ENCODE results near the gene PPP1R37.

Gene PPP1R37

DNA sequence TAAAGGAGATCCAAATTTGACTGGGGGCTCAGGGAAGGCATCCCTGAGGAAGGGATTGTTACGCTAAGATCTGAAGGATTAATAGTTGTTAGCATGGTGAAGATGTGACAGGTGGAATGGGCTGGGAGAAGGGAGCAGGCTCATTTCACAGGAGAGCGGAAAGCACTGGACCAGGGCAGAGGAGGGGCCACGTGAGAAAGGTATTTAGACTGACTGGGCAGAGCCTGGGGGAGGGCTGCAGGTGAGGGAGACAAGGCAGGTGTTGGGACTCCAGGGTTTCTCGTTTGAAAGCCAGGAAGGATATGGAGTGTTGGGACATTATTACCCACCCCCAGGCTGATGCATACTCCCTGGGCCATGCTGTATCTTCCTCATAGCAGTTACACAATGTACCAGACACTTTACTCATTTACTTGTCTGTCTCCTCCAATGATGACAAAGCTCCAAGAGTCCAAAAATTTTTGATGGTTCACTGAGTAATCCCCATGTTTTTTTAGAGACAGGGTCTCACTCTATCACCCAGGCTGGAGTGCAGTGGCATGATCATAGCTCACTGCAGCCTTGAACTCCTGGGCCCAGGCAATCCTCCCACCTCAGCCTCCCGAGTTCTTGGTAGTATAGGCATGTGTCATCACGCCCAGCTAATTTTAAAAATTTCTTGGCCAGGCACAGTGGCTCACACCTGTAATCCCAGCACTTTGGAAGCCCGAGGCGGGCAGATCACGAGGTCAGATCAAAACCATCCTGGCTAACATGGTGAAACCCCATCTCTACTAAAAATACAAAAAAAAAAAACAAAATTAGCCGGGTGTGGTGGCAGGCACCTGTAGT lies 82.8 kb downstream of the PPP1R37 start:
- no peak for DNase-seq

- no peak for DNase-seq
Observed at GRCh38 chr19:45177817-45178261, 84.9 kb downstream of the PPP1R37 start, which contains the start of gene TRAPPC6A. TRAPPC6A (minus strand) TSS chr19:45178237; CDS start chr19:45178218, 19 bp downstream.

- peak; percentile 100 for DNase-seq
Observed at GRCh38 chr19:45178262-45179071, 85.5 kb downstream of the PPP1R37 start, which contains the start of gene BLOC1S3. BLOC1S3 (plus strand) TSS chr19:45178784; CDS start chr19:45179297, 513 bp downstream.

GRCh38 chr19:45179072-45179891 lies 86.3 kb downstream of the PPP1R37 start:
- DNase-seq, result no peak

GRCh38 chr19:45179892-45180370 lies 87.0 kb downstream of the PPP1R37 start:
- DNase-seq, result no peak

DNA sequence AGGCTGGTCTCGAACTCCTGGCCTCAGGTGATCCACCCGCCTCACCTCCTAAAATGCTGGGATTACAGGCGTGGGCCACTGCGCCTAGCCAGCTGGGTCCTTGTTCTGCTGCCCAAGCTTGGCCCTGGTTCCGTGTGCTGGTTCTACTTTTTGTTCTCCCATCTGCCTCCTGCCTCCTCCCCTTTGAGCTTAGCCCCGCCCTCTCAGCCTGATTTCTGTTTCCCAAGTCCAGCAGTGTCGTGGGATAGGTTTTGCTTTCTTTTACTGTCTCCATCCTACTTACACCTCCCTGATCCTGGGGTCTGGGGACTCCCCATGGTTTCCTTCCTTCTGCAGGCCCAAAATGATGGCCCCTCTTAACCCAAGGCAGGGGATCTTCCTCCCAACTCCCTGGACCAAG lies 88.0 kb downstream of the PPP1R37 start:
- no peak for DNase-seq

GRCh38 chr19:45182758-45183157 lies 89.8 kb downstream of the PPP1R37 start:
- no peak for DNase-seq

- DNase-seq, result no peak
Observed at GRCh38 chr19:45184115-45184514, 91.1 kb downstream of the PPP1R37 start.

DNA sequence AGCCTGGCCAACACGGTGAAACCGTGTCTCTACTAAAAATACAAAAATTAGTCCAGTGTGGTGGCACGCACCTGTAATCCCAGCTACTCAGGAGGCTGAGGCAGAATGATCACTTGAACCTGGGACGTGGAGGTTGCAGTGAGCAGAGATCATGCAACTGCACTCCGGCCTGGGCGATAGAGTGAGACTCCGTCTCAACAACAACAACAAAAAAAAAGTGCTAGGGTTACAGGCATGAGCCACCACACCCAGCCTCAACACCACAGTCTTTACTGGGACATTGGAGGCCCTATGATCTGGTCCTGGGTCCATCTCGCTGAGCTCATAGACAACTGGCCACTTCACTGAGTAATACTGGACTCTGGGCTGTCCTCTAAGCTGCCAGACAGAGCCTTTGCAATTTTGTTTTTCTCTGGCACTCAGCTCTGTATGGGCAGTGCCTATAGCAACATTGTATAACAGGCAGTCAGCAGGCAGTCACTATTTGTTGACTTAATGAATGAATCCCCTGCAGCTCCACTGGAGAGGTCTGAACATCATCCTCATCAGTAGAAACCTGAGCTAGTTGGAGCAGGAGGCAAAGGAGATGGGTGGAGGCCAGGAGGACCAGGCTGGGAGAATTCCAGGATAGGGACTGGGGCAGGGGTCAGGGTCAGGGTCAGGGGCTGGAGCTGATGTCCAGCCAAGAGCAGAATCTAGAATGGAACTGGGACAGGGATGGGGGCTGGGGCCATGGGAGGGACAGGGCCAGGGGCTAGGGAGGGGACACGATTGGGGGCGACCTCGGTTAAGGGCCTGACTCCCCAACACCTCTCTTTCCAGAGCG lies 93.7 kb downstream of the PPP1R37 start:
- DNase-seq, result no peak

DNA sequence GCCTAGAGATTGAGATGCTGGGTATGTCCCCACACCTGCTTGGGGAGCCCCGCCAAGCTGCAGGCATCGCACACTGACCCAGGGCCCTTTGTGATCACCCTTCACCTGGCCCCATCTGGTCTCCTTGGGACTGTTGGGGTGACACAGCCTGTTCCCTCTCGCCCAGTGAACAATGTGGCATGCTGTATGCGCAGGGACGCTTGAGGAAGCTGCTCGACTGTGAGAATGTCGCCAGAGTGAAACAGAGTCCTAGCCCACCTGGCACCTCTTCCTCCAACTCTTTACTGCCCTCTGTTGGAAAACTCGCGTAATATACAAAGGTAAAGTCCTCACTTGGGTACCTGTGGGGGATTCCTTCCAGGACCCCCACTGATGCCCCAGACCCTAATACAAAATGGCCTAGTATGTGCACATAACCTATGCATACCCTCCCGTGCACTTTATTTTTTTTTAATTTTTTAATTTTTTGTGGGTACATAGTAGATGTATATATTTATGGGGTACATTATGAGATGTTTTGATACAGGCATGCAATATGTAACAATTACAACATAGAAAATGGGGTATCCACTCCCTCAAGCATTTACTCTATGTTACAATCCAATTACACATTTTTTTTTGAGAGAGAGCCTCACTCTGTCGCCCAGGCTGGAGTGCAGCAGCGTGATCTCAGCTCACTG lies 94.6 kb downstream of the PPP1R37 start:
- peak; percentile 55 for DNase-seq

GRCh38 chr19:45189971-45190370 lies 97.0 kb downstream of the PPP1R37 start:
- DNase-seq, result no peak

GRCh38 chr19:45191375-45191774 lies 98.4 kb downstream of the PPP1R37 start:
- no peak for DNase-seq

DNA sequence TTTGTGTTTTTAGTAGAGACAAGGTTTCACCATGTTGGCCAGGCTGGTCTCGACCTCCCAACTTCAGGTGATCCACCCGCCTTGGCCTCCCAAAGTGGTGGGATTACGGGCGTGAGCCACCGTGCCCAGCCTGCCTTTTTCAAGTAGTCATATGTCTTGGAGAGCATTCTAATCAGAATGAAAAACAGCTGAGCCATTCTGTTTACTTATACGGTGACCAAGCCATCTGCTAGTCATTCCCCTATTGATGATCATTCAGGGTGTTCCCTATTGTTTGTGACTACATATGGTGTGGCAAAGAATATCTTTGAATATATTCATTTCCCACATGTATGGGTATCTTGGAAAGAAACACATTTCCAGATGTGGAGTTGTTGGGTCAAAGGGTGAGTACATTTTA lies 102.8 kb downstream of the PPP1R37 start:
- DNase-seq, result no peak
